Coronary artery (tissue), 2 donors: ENCODE data around the gene FAM98B.

Experiments
- DNase-seq: peaks from one replicate; pipeline ENCODE4 v3.0.0-alpha.2; 2017; ENCODE audit warnings: low spot score
- H3K27ac ChIP-seq, 2 donors: fragments of 200-600 bp; sonication (generic); one replicate each; pipeline ENCODE4 v1.5.1; 2016 to 2019
- H3K4me3 ChIP-seq: fragments of 200-600 bp; sonication (generic); 2 replicates; pipeline ENCODE4 v1.5.1; 2016; ENCODE audit warnings: mild to moderate bottlenecking, moderate library complexity
- TF ChIP-seq, protein P1 (sequence below): fragments of 200-600 bp; sonication (generic); IDR thresholded peaks from one replicate; pipeline ENCODE4 v1.5.1; 2019; ENCODE audit warnings: antibody characterized with exemption

Gene FAM98B

GRCh38 chr15:38440353-38441129, 13.4 kb upstream of the FAM98B start:
- no peak overlapping the region for H3K27ac ChIP-seq
- no peak for DNase-seq

GRCh38 chr15:38441130-38441519, 12.8 kb upstream of the FAM98B start:
- TF ChIP-seq, protein P1, sequence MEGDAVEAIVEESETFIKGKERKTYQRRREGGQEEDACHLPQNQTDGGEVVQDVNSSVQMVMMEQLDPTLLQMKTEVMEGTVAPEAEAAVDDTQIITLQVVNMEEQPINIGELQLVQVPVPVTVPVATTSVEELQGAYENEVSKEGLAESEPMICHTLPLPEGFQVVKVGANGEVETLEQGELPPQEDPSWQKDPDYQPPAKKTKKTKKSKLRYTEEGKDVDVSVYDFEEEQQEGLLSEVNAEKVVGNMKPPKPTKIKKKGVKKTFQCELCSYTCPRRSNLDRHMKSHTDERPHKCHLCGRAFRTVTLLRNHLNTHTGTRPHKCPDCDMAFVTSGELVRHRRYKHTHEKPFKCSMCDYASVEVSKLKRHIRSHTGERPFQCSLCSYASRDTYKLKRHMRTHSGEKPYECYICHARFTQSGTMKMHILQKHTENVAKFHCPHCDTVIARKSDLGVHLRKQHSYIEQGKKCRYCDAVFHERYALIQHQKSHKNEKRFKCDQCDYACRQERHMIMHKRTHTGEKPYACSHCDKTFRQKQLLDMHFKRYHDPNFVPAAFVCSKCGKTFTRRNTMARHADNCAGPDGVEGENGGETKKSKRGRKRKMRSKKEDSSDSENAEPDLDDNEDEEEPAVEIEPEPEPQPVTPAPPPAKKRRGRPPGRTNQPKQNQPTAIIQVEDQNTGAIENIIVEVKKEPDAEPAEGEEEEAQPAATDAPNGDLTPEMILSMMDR: no peak
- no peak overlapping the region for H3K27ac ChIP-seq

More at GRCh38 chr15:38440353-38441129, 13.4 kb upstream of the FAM98B start:
- peak overlapping the region; percentile 13 for H3K4me3 ChIP-seq
- TF ChIP-seq, protein P1: peak; percentile 73

DNA sequence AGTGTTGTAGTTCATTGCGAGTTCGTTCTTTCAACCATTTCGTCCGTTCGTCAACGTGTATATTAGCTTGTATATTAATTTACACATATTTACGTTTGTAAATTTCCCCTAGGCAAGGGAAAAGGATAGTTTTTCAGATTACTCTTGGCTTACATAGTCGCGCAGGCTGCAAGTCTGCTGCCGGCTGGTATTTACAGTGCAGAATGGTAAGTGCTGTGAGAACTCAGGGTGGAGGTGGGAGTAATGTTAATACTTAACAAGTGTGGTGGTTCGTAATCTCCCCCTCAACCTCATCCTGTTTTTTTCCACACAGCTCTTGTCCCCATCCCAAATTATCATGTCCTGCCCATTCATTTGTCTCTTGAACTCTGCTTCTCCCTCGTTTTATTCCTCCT, 766 bp downstream of the FAM98B start:
- H3K27ac ChIP-seq: peak overlapping the region; percentile 84 to 86
- DNase-seq: no peak
- H3K4me3 ChIP-seq: peak overlapping the region; percentile 85
- TF ChIP-seq, protein P1: no peak

More at GRCh38 chr15:38441130-38441519, 12.8 kb upstream of the FAM98B start:
- H3K4me3 ChIP-seq: no peak overlapping the region
- DNase-seq: no peak

- DNase-seq: no peak
- peak overlapping the region; percentile 85 for H3K4me3 ChIP-seq
- H3K27ac ChIP-seq: no peak overlapping the region
- TF ChIP-seq, protein P1: no peak
Measured at GRCh38 chr15:38455092-38455491, 1.2 kb downstream of the FAM98B start.

GRCh38 chr15:38458646-38459045, 4.7 kb downstream of the FAM98B start:
- H3K27ac ChIP-seq: no peak overlapping the region
- no peak for DNase-seq
- TF ChIP-seq, protein P1: no peak
- H3K4me3 ChIP-seq: no peak overlapping the region

DNA sequence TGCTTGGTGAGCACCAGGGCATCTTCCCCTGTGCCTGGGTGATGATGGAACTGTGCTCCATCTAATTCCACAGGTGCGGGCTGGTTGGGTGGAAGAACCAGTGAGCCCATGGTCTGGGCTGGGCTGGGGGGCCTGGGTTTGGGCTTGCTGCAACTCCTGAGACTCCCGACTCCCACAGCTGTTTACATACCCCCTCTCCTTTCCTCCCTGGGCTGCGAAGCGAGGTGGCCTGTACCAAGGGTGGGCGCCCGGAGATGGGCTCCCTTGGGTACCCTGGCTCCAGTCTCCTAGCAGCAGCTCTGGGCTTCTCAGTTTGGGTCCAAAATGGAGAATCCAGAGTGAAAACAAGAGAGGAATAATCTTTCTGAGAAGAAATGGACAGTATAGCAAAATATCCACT, 5.6 kb downstream of the FAM98B start:
- no peak overlapping the region for H3K4me3 ChIP-seq

More for the DNA sequence above, 5.6 kb downstream of the FAM98B start:
- TF ChIP-seq, protein P1: no peak
- no peak overlapping the region for H3K27ac ChIP-seq
- no peak for DNase-seq
